Type B pancreatic cell (in vitro differentiated cells): ENCODE results near the gene APC2. TPM values are rescaled to one million over a fixed set of nuclear protein-coding genes. Genes with fewer than 3 reads are reported as not detected.

Experiments used
- DNase-seq: peaks from one replicate; pipeline ENCODE4 v3.0.0; 2021; ENCODE audit warnings: mixed read lengths; ENCODE audit not compliant: unreplicated experiment; ENCODE audit errors: extremely low spot score
- H3K27ac Mint-ChIP-seq: 2 replicates; pipeline ENCODE4 v1.8.0; 2021; ENCODE audit warnings: mild to moderate bottlenecking, mixed read lengths
- H3K27me3 Mint-ChIP-seq: 2 replicates; pipeline ENCODE4 v1.8.0; 2021; ENCODE audit warnings: mixed read lengths
- H3K36me3 Mint-ChIP-seq: 2 replicates; pipeline ENCODE4 v1.8.0; 2021; ENCODE audit warnings: mixed read lengths
- H3K4me1 Mint-ChIP-seq: one replicate; pipeline ENCODE4 v1.8.0; 2021; ENCODE audit warnings: mixed read lengths; ENCODE audit not compliant: unreplicated experiment
- H3K4me3 Mint-ChIP-seq: 2 replicates; pipeline ENCODE4 v1.8.0; 2021; ENCODE audit warnings: mild to moderate bottlenecking, mixed read lengths
- H3K9me3 Mint-ChIP-seq: 2 replicates; pipeline ENCODE4 v1.8.0; 2021; ENCODE audit warnings: mixed read lengths
- CTCF ChIP-seq: fragments of 200-600 bp; sonication (generic); conservative IDR thresholded peaks from 2 replicates; pipeline ENCODE4 v1.5.0; 2021; ENCODE audit warnings: antibody characterized with exemption, mild to moderate bottlenecking
- total RNA-seq: library from RNA; stranded (reverse); gene quantifications from 2 replicates; pipeline ENCODE4 v1.2.1, GENCODE V29; 2021; ENCODE audit warnings: low replicate concordance

Gene APC2
- total RNA-seq, 1 donor from 2014 or later: 9.2 TPM

- H3K27ac Mint-ChIP-seq: peak overlapping the region; percentile 43
- H3K4me3 Mint-ChIP-seq: peak overlapping the region; percentile 43
- peaks cover 3% of the 10 kb centered on the region for H3K9me3 Mint-ChIP-seq
- peaks cover 11% of the 10 kb centered on the region for H3K4me1 Mint-ChIP-seq
- peaks cover 42% of the 10 kb centered on the region for H3K27me3 Mint-ChIP-seq
- H3K36me3 Mint-ChIP-seq: no peaks in the 10 kb centered on the region
- DNase-seq: no peak
- no peak for TF ChIP-seq CTCF
Measured at GRCh38 chr19:1510807-1511206, 60.9 kb downstream of the APC2 start.

GRCh38 chr19:1511318-1512317 lies 61.7 kb downstream of the APC2 start:
- no peak for TF ChIP-seq CTCF
- peaks cover 11% of the 10 kb centered on the region for H3K4me1 Mint-ChIP-seq
- peaks cover 7% of the 10 kb centered on the region for H3K9me3 Mint-ChIP-seq
- peak overlapping the region; percentile 34 for H3K27ac Mint-ChIP-seq
- peaks cover 48% of the 10 kb centered on the region for H3K27me3 Mint-ChIP-seq
- H3K36me3 Mint-ChIP-seq: no peaks in the 10 kb centered on the region
- H3K4me3 Mint-ChIP-seq: peak overlapping the region; percentile 72
- DNase-seq: peak; percentile 67

GRCh38 chr19:1512671-1513498 lies 63.0 kb downstream of the APC2 start, which contains the start of gene ADAMTSL5:
ADAMTSL5 (minus strand) TSS chr19:1513019; CDS start chr19:1510943, 2,076 bp downstream.
- no peak for DNase-seq
- peaks cover 6% of the 10 kb centered on the region for H3K4me1 Mint-ChIP-seq
- H3K4me3 Mint-ChIP-seq: peak within 1 kb of the TSS; percentile 72
- TF ChIP-seq CTCF: no peak
- H3K36me3 Mint-ChIP-seq: no peaks in the 10 kb centered on the region
- H3K27me3 Mint-ChIP-seq: peaks cover 50% of the 10 kb centered on the region
- H3K9me3 Mint-ChIP-seq: peaks cover 4% of the 10 kb centered on the region
- peak within 1 kb of the TSS; percentile 51 for H3K27ac Mint-ChIP-seq

GRCh38 chr19:1513499-1514294 lies 63.8 kb downstream of the APC2 start:
- no peak for DNase-seq
- Mint-ChIP-seq H3K4me3 (peak overlapping the region; percentile 31), H3K27ac (no peak overlapping the region), H3K27me3 (peaks cover 58% of the 10 kb centered on the region), H3K4me1 (peaks cover 5% of the 10 kb centered on the region), H3K36me3 (no peaks in the 10 kb centered on the region), H3K9me3 (peaks cover 4% of the 10 kb centered on the region)
- TF ChIP-seq CTCF: peak; percentile 72

- peaks cover 5% of the 10 kb centered on the region for H3K4me1 Mint-ChIP-seq
- DNase-seq: no peak
- peak overlapping the region; percentile 31 for H3K4me3 Mint-ChIP-seq
- H3K27me3 Mint-ChIP-seq: peaks cover 59% of the 10 kb centered on the region
- TF ChIP-seq CTCF: no peak
- H3K27ac Mint-ChIP-seq: no peak overlapping the region
- H3K36me3 Mint-ChIP-seq: no peaks in the 10 kb centered on the region
- peaks cover 4% of the 10 kb centered on the region for H3K9me3 Mint-ChIP-seq
Measured at GRCh38 chr19:1514295-1514661, 64.4 kb downstream of the APC2 start.
